Body of pancreas (tissue), 4 donors: Measurements from ENCODE around the gene HERC3. TPM values are rescaled to one million over a fixed set of nuclear protein-coding genes. Genes with fewer than 3 reads are reported as not detected.
A peak's percentile ranks its signal among the peaks of the same experiment; 100 is the strongest.

Experiments
- ATAC-seq: fragments of 150-250 bp; one replicate; pipeline ENCODE4 v1.9.1; 2016
- DNase-seq, 4 donors: peaks; one replicate each; pipeline ENCODE4 v3.0.0-alpha.2; 2019
- H3K27ac ChIP-seq, 4 donors: fragments of 200-600 bp; sonication (generic); 1 replicate in 3 of 4; 2 replicates in 1 of 4; pipeline versions ENCODE4 v1.5.1 to v1.6.1; 2016 to 2019; ENCODE audit warnings: mild to moderate bottlenecking in 1 of 4, mixed read lengths in 1 of 4, moderate library complexity in 1 of 4
- H3K27me3 ChIP-seq, 2 donors: fragments of 200-600 bp; sonication (generic); one replicate each; pipeline ENCODE4 v1.6.0; 2016; ENCODE audit warnings: mild to moderate bottlenecking in 1 of 2
- H3K36me3 ChIP-seq, 2 donors: fragments of 200-600 bp; sonication (generic); replicated peaks in 1 of 2; 2 replicates each; pipeline ENCODE4 v1.5.1; 2016; ENCODE audit warnings: low read depth in 2 of 2; ENCODE audit not compliant: insufficient read depth in 1 of 2
- H3K4me1 ChIP-seq: fragments of 200-600 bp; sonication (generic); one replicate; pipeline ENCODE4 v1.6.0; 2016
- H3K4me3 ChIP-seq, 2 donors: fragments of 200-600 bp; sonication (generic); 1 replicate in 1 of 2; 2 replicates in 1 of 2; pipeline ENCODE4 v1.5.1; 2016 to 2019
- H3K9me3 ChIP-seq, 3 donors: fragments of 200-600 bp; sonication (generic); 1 replicate in 2 of 3; 2 replicates in 1 of 3; pipeline ENCODE4 v1.5.1; 2016
- POLR2A ChIP-seq, 3 donors: fragments of 450-650 bp; IDR thresholded peaks; one replicate each; pipeline ENCODE4 v1.6.1; 2016; ENCODE audit warnings: antibody characterized with exemption in 3 of 3, mild to moderate bottlenecking in 2 of 3
- WGBS, 2 donors: methylation state at CpG; one replicate each; pipeline ENCODE4 v1.1.5; 2017; 5-methylcytosine and 5-hydroxymethylcytosine counted together
- intact Hi-C: fragments of 100-400 bp; cut with DNase I; formaldehyde crosslinking; loops from one replicate; pipeline ENCODE4 v1.15.1; 2023
- total RNA-seq, 2 donors: library from RNA; depleted of rRNA; stranded (reverse); fragments of >200 nt; gene quantifications; one replicate each; pipeline ENCODE4 v1.1.0, GENCODE V29; 2016
- TF ChIP-seq, protein P1 (sequence below), 7 experiments: fragments of 450-650 bp in 4 of 7; fragments of 200-600 bp in 3 of 7; sonication (generic) in 3 of 7; IDR thresholded peaks; one replicate each; pipeline ENCODE4 v1.5.1; 2016 to 2019; ENCODE audit warnings: antibody characterized with exemption in 7 of 7

The HERC3 gene
- total RNA-seq, 2 donors from 2014 or later: 10.9 to 19.5 TPM

GRCh38 chr4:88610771-88611170, 18.5 kb downstream of the HERC3 start:
- DNase-seq (peak in 3 of 4 donors; percentile 22 to 41 (median 37)), ATAC-seq (peak; percentile 31)
- Histone ChIP-seq H3K36me3 (no peaks in the 10 kb centered on the region), H3K9me3 (no peaks in the 10 kb centered on the region), H3K27me3 (no peaks in the 10 kb centered on the region), H3K27ac (peak overlapping the region; percentile 26 to 72 (median 40)), H3K4me1 (peaks cover 44% of the 10 kb centered on the region), H3K4me3 (no peak overlapping the region)
- WGBS, 2 donors: 38 to 52% methylated on average over 2 to 5 of the region's 5 CpGs
- TF ChIP-seq POLR2A (IDR thresholded peaks at IDR 0.05): no peak
- TF ChIP-seq, protein P1, sequence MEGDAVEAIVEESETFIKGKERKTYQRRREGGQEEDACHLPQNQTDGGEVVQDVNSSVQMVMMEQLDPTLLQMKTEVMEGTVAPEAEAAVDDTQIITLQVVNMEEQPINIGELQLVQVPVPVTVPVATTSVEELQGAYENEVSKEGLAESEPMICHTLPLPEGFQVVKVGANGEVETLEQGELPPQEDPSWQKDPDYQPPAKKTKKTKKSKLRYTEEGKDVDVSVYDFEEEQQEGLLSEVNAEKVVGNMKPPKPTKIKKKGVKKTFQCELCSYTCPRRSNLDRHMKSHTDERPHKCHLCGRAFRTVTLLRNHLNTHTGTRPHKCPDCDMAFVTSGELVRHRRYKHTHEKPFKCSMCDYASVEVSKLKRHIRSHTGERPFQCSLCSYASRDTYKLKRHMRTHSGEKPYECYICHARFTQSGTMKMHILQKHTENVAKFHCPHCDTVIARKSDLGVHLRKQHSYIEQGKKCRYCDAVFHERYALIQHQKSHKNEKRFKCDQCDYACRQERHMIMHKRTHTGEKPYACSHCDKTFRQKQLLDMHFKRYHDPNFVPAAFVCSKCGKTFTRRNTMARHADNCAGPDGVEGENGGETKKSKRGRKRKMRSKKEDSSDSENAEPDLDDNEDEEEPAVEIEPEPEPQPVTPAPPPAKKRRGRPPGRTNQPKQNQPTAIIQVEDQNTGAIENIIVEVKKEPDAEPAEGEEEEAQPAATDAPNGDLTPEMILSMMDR (IDR thresholded peaks at IDR 0.05): no peak
- intact Hi-C loops: no loop called here

- Histone ChIP-seq H3K4me3 (no peak overlapping the region), H3K27ac (peak overlapping the region; percentile 26 to 72 (median 38)), H3K9me3 (no peaks in the 10 kb centered on the region), H3K36me3 (no peaks in the 10 kb centered on the region), H3K27me3 (no peaks in the 10 kb centered on the region), H3K4me1 (peaks cover 44% of the 10 kb centered on the region)
- TF ChIP-seq POLR2A (IDR thresholded peaks at IDR 0.05): peak in 1 of 3 donors; percentile 19
- TF ChIP-seq, protein P1 (IDR thresholded peaks at IDR 0.05): no peak
- DNase-seq: peak in 1 of 4 donors; percentile 16
- intact Hi-C loops: no loop called here
- ATAC-seq: peak; percentile 39
- WGBS, 2 donors: 27 to 52% methylated on average over 5 of the region's 5 CpGs
Observed at GRCh38 chr4:88613417-88613875, 21.2 kb downstream of the HERC3 start.

- 69% methylated on average over 1 of the region's 1 CpG for WGBS, 2 donors
- H3K4me1 ChIP-seq: peaks cover 44% of the 10 kb centered on the region
- no peak overlapping the region for H3K4me3 ChIP-seq
- peak overlapping the region in 2 of 4 donors; percentile 26 to 72 for H3K27ac ChIP-seq
- intact Hi-C loops: no loop called here
- no peaks in the 10 kb centered on the region for H3K36me3 ChIP-seq
- DNase-seq (no peak), ATAC-seq (no peak)
- no peaks in the 10 kb centered on the region for H3K27me3 ChIP-seq
- H3K9me3 ChIP-seq: no peaks in the 10 kb centered on the region
- TF ChIP-seq, protein P1 (IDR thresholded peaks at IDR 0.05): no peak
- TF ChIP-seq POLR2A (IDR thresholded peaks at IDR 0.05): no peak
Observed at GRCh38 chr4:88614058-88614457, 21.8 kb downstream of the HERC3 start.

- TF ChIP-seq POLR2A (IDR thresholded peaks at IDR 0.05): no peak
- TF ChIP-seq, protein P1 (IDR thresholded peaks at IDR 0.05): no peak
- Histone ChIP-seq H3K27me3 (no peaks in the 10 kb centered on the region), H3K36me3 (no peaks in the 10 kb centered on the region), H3K4me1 (peaks cover 33% of the 10 kb centered on the region), H3K9me3 (no peaks in the 10 kb centered on the region), H3K4me3 (no peak overlapping the region), H3K27ac (no peak overlapping the region)
- 93 to 96% methylated on average over 4 of the region's 4 CpGs for WGBS, 2 donors
- DNase-seq: no peak
- ATAC-seq: no peak
- intact Hi-C loops: no loop called here
Observed at GRCh38 chr4:88616275-88617150, 24.2 kb downstream of the HERC3 start.
